HepG2 (cell line): ENCODE results near the gene NABP1. TPM values are rescaled to one million over a fixed set of nuclear protein-coding genes. Genes with fewer than 3 reads are reported as not detected.

Experiments used
- CBX1 ChIP-seq: IDR thresholded peaks from one replicate; pipeline ENCODE4 v1.6.1; 2016; ENCODE audit warnings: antibody characterized with exemption, low read depth
- CEBPG ChIP-seq: IDR thresholded peaks from 2 replicates; pipeline ENCODE4 v1.6.1; 2016
- HOXA9 ChIP-seq: sonication (generic); formaldehyde crosslinking; IDR thresholded peaks from 2 replicates; pipeline ENCODE4 v1.8.1; 2022; ENCODE audit warnings: missing genetic modification reagents, mild to moderate bottlenecking, moderate library complexity, borderline replicate concordance
- NCOR1 ChIP-seq: fragments of 200-600 bp; sonication (generic); IDR thresholded peaks from 2 replicates; pipeline ENCODE4 v1.7.0; 2017; ENCODE audit warnings: antibody characterized with exemption, low read length, borderline replicate concordance
- NR2F2 ChIP-seq: IDR thresholded peaks from 2 replicates; pipeline ENCODE4 v1.6.1; 2012; ENCODE audit warnings: low read depth, inconsistent platforms, borderline replicate concordance
- PPARG ChIP-seq: conservative IDR thresholded peaks from 2 replicates; pipeline ENCODE4 v1.6.1; 2016; ENCODE audit warnings: missing biosample characterization, missing genetic modification reagents
- PRMT3 ChIP-seq: sonication (generic); formaldehyde crosslinking; IDR thresholded peaks from 2 replicates; pipeline ENCODE4 v1.8.1; 2022; ENCODE audit warnings: low read depth, mild to moderate bottlenecking, moderate library complexity, missing genetic modification reagents, borderline replicate concordance
- SAP130 ChIP-seq: IDR thresholded peaks from 2 replicates; pipeline ENCODE4 v1.6.1; 2016; ENCODE audit warnings: low read depth
- SMYD3 ChIP-seq: sonication (generic); formaldehyde crosslinking; IDR thresholded peaks from 2 replicates; pipeline ENCODE4 v1.8.1; 2023; ENCODE audit warnings: mild to moderate bottlenecking, missing genetic modification reagents
- TCF7L2 ChIP-seq: IDR thresholded peaks from 2 replicates; pipeline ENCODE4 v1.6.1; 2011; ENCODE audit warnings: mild to moderate bottlenecking, low read depth, low read length, moderate library complexity
- ZNF160 ChIP-seq: sonication (generic); formaldehyde crosslinking; IDR thresholded peaks from 2 replicates; pipeline ENCODE4 v1.8.0; 2022; ENCODE audit warnings: mild to moderate bottlenecking, inconsistent platforms, missing genetic modification reagents
- ZNF205 ChIP-seq: IDR thresholded peaks from 2 replicates; pipeline ENCODE4 v1.6.1; 2018; ENCODE audit warnings: missing biosample characterization, missing genetic modification reagents
- ZNF354B ChIP-seq: sonication (generic); formaldehyde crosslinking; IDR thresholded peaks from 2 replicates; pipeline ENCODE4 v1.8.0; 2022; ENCODE audit warnings: mild to moderate bottlenecking, missing genetic modification reagents
- ZNF44 ChIP-seq: sonication (generic); formaldehyde crosslinking; IDR thresholded peaks from 2 replicates; pipeline ENCODE4 v1.5.1; 2020; ENCODE audit warnings: mild to moderate bottlenecking, missing genetic modification reagents
- ZNF644 ChIP-seq: IDR thresholded peaks from 2 replicates; pipeline ENCODE4 v1.6.1; 2016; ENCODE audit warnings: low read depth
- ZNF703 ChIP-seq: sonication (generic); formaldehyde crosslinking; IDR thresholded peaks from 2 replicates; pipeline ENCODE4 v1.5.1; 2020; ENCODE audit warnings: missing genetic modification reagents, mild to moderate bottlenecking, moderate library complexity, borderline replicate concordance
- polyA plus RNA-seq, 8 experiments: library from polyadenylated mRNA; depleted of rRNA in 3 of 8; stranded (reverse) in 7 of 8; unstranded in 1 of 8; fragments of >200 nt; fragmentation: Illumina TruSeq in 4 of 8; extraction: Trizol in 4 of 8; gene quantifications; 2 replicates each; pipeline versions ENCODE4 v1.2.1 to v1.2.3, GENCODE V29; 2011 to 2016; ENCODE audit warnings: low read depth in 4 of 8, missing spikeins in 1 of 8, mixed read lengths in 1 of 8; ENCODE audit not compliant: insufficient read depth in 1 of 8
- total RNA-seq, 5 experiments: library from RNA; depleted of rRNA; stranded (reverse); fragments of >200 nt; fragmentation: Illumina TruSeq; extraction: Trizol; gene quantifications; 2 replicates each; pipeline ENCODE4 v1.2.3, GENCODE V29; 2016; ENCODE audit warnings: low read depth in 1 of 5
- TF ChIP-seq, protein P1 (sequence below): sonication (generic); formaldehyde crosslinking; IDR thresholded peaks from 2 replicates; pipeline ENCODE4 v1.4.0; 2020; ENCODE audit warnings: missing genetic modification reagents
- TF ChIP-seq, protein P2 (sequence below): sonication (generic); formaldehyde crosslinking; IDR thresholded peaks from 2 replicates; pipeline ENCODE4 v1.4.0; 2020; ENCODE audit warnings: low read depth, missing genetic modification reagents

NABP1 gene
- total and polyA plus RNA-seq, 2 of the 13 experiments (the other 11 are each of a cell fraction or from before 2014, with no cell fraction given), result 14.9 to 19.8 TPM

DNA sequence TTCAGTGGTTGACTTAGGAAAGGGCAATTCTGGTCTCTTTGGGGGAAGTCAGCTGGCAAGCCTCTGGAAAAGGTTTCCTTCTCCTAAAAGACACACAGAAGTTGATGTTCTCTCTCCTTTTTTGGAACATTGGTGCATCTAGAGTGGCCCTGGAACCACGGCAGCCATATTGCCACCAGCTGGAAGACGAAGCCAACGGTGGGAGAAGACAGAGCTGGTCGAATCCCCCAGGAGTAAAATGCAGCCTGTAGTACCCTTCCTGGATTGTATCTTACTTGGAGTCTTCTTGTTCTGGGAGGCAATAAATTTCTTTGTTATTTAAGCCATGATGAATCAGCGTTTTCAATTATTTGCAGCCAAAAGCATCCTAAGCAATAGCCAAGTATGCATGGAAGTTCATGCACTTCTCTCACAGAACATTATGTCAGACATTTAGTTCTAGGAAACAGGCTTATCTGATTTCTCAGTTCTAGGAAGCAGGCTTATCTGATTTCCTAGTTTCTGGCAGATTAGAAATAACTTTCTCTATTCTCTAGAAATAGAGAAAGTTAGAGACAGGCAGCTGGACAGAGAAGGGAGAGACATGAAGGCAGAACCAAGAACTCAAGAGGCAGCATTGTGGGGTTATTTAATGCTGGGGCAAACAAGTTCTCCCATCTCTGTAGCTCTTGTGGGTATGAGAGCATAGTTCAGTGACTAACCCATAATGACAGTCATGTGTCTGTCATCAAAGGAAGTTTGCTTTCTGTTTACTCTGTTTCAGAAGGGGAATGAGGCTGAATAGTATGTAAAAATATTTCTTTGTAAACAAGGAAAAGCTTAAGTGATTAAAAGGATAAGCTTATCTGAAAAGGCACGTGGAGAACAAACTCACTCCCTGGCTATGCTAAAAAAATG is 40.5 kb upstream of the NABP1 start (continued):
- TF ChIP-seq, protein P1, sequence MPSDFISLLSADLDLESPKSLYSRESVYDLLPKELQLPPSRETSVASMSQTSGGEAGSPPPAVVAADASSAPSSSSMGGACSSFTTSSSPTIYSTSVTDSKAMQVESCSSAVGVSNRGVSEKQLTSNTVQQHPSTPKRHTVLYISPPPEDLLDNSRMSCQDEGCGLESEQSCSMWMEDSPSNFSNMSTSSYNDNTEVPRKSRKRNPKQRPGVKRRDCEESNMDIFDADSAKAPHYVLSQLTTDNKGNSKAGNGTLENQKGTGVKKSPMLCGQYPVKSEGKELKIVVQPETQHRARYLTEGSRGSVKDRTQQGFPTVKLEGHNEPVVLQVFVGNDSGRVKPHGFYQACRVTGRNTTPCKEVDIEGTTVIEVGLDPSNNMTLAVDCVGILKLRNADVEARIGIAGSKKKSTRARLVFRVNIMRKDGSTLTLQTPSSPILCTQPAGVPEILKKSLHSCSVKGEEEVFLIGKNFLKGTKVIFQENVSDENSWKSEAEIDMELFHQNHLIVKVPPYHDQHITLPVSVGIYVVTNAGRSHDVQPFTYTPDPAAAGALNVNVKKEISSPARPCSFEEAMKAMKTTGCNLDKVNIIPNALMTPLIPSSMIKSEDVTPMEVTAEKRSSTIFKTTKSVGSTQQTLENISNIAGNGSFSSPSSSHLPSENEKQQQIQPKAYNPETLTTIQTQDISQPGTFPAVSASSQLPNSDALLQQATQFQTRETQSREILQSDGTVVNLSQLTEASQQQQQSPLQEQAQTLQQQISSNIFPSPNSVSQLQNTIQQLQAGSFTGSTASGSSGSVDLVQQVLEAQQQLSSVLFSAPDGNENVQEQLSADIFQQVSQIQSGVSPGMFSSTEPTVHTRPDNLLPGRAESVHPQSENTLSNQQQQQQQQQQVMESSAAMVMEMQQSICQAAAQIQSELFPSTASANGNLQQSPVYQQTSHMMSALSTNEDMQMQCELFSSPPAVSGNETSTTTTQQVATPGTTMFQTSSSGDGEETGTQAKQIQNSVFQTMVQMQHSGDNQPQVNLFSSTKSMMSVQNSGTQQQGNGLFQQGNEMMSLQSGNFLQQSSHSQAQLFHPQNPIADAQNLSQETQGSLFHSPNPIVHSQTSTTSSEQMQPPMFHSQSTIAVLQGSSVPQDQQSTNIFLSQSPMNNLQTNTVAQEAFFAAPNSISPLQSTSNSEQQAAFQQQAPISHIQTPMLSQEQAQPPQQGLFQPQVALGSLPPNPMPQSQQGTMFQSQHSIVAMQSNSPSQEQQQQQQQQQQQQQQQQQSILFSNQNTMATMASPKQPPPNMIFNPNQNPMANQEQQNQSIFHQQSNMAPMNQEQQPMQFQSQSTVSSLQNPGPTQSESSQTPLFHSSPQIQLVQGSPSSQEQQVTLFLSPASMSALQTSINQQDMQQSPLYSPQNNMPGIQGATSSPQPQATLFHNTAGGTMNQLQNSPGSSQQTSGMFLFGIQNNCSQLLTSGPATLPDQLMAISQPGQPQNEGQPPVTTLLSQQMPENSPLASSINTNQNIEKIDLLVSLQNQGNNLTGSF, result no peak
- no peak for TF ChIP-seq PRMT3 (CRISPR knock-in tag)
- TF ChIP-seq CEBPG (CRISPR knock-in tag), result peak; percentile 53; the same call in 1 of the 2 replicates
- TF ChIP-seq ZNF44 (CRISPR knock-in tag), result no peak
- TF ChIP-seq HOXA9 (CRISPR knock-in tag), result 0 out of 2 replicates have a peak, but pooled peaks have one; percentile 27
- TF ChIP-seq ZNF205 (CRISPR knock-in tag), result peak; percentile 49; the same call in 1 of the 2 replicates
- peak; percentile 50; the same call in 1 of the 2 replicates for TF ChIP-seq NCOR1
- TF ChIP-seq SAP130 (CRISPR knock-in tag), result peak; percentile 91
- 0 out of 2 replicates have a peak, but pooled peaks have one; percentile 28 for TF ChIP-seq ZNF354B
- TF ChIP-seq SMYD3, result peak; percentile 94; the same call in 1 of the 2 replicates
- peak; percentile 91 for TF ChIP-seq ZNF644
- peak; percentile 39; the same call in 1 of the 2 replicates for TF ChIP-seq TCF7L2
- peak; percentile 73 for TF ChIP-seq NR2F2
- peak; percentile 42 for TF ChIP-seq CBX1
- peak; percentile 79 for TF ChIP-seq PPARG (CRISPR knock-in tag)
- TF ChIP-seq, protein P2, sequence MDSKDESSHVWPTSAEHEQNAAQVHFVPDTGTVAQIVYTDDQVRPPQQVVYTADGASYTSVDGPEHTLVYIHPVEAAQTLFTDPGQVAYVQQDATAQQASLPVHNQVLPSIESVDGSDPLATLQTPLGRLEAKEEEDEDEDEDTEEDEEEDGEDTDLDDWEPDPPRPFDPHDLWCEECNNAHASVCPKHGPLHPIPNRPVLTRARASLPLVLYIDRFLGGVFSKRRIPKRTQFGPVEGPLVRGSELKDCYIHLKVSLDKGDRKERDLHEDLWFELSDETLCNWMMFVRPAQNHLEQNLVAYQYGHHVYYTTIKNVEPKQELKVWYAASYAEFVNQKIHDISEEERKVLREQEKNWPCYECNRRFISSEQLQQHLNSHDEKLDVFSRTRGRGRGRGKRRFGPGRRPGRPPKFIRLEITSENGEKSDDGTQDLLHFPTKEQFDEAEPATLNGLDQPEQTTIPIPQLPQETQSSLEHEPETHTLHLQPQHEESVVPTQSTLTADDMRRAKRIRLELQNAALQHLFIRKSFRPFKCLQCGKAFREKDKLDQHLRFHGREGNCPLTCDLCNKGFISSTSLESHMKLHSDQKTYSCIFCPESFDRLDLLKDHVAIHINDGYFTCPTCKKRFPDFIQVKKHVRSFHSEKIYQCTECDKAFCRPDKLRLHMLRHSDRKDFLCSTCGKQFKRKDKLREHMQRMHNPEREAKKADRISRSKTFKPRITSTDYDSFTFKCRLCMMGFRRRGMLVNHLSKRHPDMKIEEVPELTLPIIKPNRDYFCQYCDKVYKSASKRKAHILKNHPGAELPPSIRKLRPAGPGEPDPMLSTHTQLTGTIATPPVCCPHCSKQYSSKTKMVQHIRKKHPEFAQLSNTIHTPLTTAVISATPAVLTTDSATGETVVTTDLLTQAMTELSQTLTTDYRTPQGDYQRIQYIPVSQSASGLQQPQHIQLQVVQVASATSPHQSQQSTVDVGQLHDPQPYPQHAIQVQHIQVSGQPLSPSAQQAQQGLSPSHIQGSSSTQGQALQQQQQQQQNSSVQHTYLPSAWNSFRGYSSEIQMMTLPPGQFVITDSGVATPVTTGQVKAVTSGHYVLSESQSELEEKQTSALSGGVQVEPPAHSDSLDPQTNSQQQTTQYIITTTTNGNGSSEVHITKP (CRISPR knock-in tag), result peak; percentile 56; the same call in 1 of the 2 replicates
- no peak for TF ChIP-seq ZNF703 (CRISPR knock-in tag)
- TF ChIP-seq ZNF160 (CRISPR knock-in tag), result no peak
